ENCODE data around the gene TIPIN.
A peak's percentile ranks its signal among the peaks of the same experiment; 100 is the strongest.
"Not testable (repeated sequence)": the region's sequence is repeated elsewhere in the genome, so short reads cannot be mapped to it uniquely, and the experiment has no call there.

The TIPIN gene

GRCh38 chr15:66356359-66357236 lies at the start of gene TIPIN:
TIPIN (minus strand) TSS chr15:66356685; CDS start chr15:66352947, 3,738 bp downstream.
- peak; percentile 97 for DNase-seq

GRCh38 chr15:66405615-66406014 lies 49.1 kb upstream of the TIPIN start:
- DNase-seq = no peak

GRCh38 chr15:66405007-66405406 lies 48.5 kb upstream of the TIPIN start:
- no peak for DNase-seq

- DNase-seq = no peak
Observed at GRCh38 chr15:66404532-66404931, 48.0 kb upstream of the TIPIN start.

- DNase-seq = no peak
Observed at GRCh38 chr15:66404122-66404521, 47.6 kb upstream of the TIPIN start.

- no peak for DNase-seq
Observed at GRCh38 chr15:66403323-66403722, 46.8 kb upstream of the TIPIN start.

- DNase-seq = no peak
Observed at GRCh38 chr15:66402761-66403284, 46.3 kb upstream of the TIPIN start.

- DNase-seq = peak in 1 of 2 donors; percentile 14
Observed at GRCh38 chr15:66401130-66402021, 44.9 kb upstream of the TIPIN start.

- no peak for DNase-seq
Observed at GRCh38 chr15:66400351-66400774, 43.9 kb upstream of the TIPIN start.

GRCh38 chr15:66399276-66399675 lies 42.8 kb upstream of the TIPIN start:
- DNase-seq = no peak

- no peak for DNase-seq
Observed at GRCh38 chr15:66394915-66395314, 38.4 kb upstream of the TIPIN start.

- no peak for DNase-seq
Observed at GRCh38 chr15:66394472-66394871, 38.0 kb upstream of the TIPIN start.

GRCh38 chr15:66393037-66393436 lies 36.6 kb upstream of the TIPIN start:
- not testable (repeated sequence) for DNase-seq

- peak; percentile 46 to 50 for DNase-seq
Observed at GRCh38 chr15:66390678-66391077, 34.2 kb upstream of the TIPIN start.

GRCh38 chr15:66389859-66390381 lies 33.4 kb upstream of the TIPIN start:
- no peak for DNase-seq

GRCh38 chr15:66389098-66389858 lies 32.8 kb upstream of the TIPIN start:
- peak; percentile 42 to 49 for DNase-seq

- no peak for DNase-seq
Observed at GRCh38 chr15:66388576-66388975, 32.1 kb upstream of the TIPIN start.

GRCh38 chr15:66388043-66388363 lies 31.5 kb upstream of the TIPIN start:
- no peak for DNase-seq

- DNase-seq = peak; percentile 56 to 66
Observed at GRCh38 chr15:66387163-66388042, 30.9 kb upstream of the TIPIN start.

- peak; percentile 97 to 98 for DNase-seq
Observed at GRCh38 chr15:66386204-66387123, 30.0 kb upstream of the TIPIN start, which contains the start of gene MAP2K1. MAP2K1 (plus strand) TSS chr15:66386912; CDS start chr15:66387348, 436 bp downstream.

Measured in CD4-positive, alpha-beta T cell treated with Interleukin-1 beta for 1 hour (primary cell).